ENCODE data around the gene TESMIN.

TESMIN gene

GRCh38 chr11:68722143-68722542 lies 29.2 kb downstream of the TESMIN start:
- no peak overlapping the region for H3K4me3 ChIP-seq (ENCODE audit: low read depth, low read length)
- DNase-seq (ENCODE audit: low read depth): no peak
- no peak for TF ChIP-seq CTCF (IDR thresholded peaks at IDR 0.05; ENCODE audit: insufficient read depth, low read depth, low read length, missing control alignments)

- DNase-seq (ENCODE audit: low read depth): no peak
- no peak overlapping the region for H3K4me3 ChIP-seq (ENCODE audit: low read depth, low read length)
- TF ChIP-seq CTCF (IDR thresholded peaks at IDR 0.05; ENCODE audit: insufficient read depth, low read depth, low read length, missing control alignments): no peak
Measured at GRCh38 chr11:68721075-68721474, 30.2 kb downstream of the TESMIN start.

- TF ChIP-seq CTCF (IDR thresholded peaks at IDR 0.05; ENCODE audit: insufficient read depth, low read depth, low read length, missing control alignments): no peak
- no peak overlapping the region for H3K4me3 ChIP-seq (ENCODE audit: low read depth, low read length)
- no peak for DNase-seq (ENCODE audit: low read depth)
Measured at GRCh38 chr11:68715456-68716122, 35.7 kb downstream of the TESMIN start.

GRCh38 chr11:68714060-68714856 lies 37.1 kb downstream of the TESMIN start:
- DNase-seq (ENCODE audit: low read depth): no peak
- no peak overlapping the region for H3K4me3 ChIP-seq (ENCODE audit: low read depth, low read length)
- no peak for TF ChIP-seq CTCF (IDR thresholded peaks at IDR 0.05; ENCODE audit: insufficient read depth, low read depth, low read length, missing control alignments)

- no peak for DNase-seq (ENCODE audit: low read depth)
- TF ChIP-seq CTCF (IDR thresholded peaks at IDR 0.05; ENCODE audit: insufficient read depth, low read depth, low read length, missing control alignments): no peak
- H3K4me3 ChIP-seq (ENCODE audit: low read depth, low read length): no peak overlapping the region
Measured at GRCh38 chr11:68711114-68711513, 40.2 kb downstream of the TESMIN start.

- TF ChIP-seq CTCF (IDR thresholded peaks at IDR 0.05; ENCODE audit: insufficient read depth, low read depth, low read length, missing control alignments): no peak
- DNase-seq (ENCODE audit: low read depth): no peak
- H3K4me3 ChIP-seq (ENCODE audit: low read depth, low read length): no peak overlapping the region
Measured at GRCh38 chr11:68710409-68710808, 40.9 kb downstream of the TESMIN start.
